Ovary (tissue), 3 donors: Measurements from ENCODE around the gene DAB1.

ENCODE experiments used
- POLR2A ChIP-seq: fragments of 450-650 bp; IDR thresholded peaks from one replicate; pipeline ENCODE4 v1.6.1; 2017; ENCODE audit warnings: antibody characterized with exemption, mild to moderate bottlenecking, moderate library complexity
- TF ChIP-seq, protein P1 (sequence below), 3 donors: fragments of 450-650 bp in 2 of 3; fragments of 200-600 bp in 1 of 3; IDR thresholded peaks; one replicate each; pipeline versions ENCODE4 v1.5.1 to v1.8.0; 2016 to 2022; ENCODE audit warnings: antibody characterized with exemption in 3 of 3, mild to moderate bottlenecking in 1 of 3
- donor health status: DM: no; HTN: no; CAD: no.

DNA sequence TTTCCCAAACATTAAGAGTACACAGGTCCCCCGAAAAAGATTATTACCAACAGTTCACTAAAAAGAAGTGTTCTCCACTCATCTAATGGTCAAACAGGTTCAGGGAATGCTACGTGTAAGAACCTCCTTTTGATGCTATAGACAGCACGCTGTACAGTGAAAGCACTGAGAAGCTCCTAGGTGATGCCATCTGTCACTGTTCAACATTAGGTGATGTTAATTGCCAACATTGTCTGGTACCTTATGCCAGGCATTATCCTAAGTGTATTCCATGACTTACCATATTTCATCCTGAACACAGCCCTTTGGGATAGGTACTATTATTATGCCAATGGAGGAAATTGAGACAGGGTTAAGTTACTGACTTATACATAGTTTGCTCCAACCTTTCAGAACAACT is 82.1 kb downstream of the DAB1 start:
- TF ChIP-seq POLR2A = no peak
- TF ChIP-seq, protein P1, sequence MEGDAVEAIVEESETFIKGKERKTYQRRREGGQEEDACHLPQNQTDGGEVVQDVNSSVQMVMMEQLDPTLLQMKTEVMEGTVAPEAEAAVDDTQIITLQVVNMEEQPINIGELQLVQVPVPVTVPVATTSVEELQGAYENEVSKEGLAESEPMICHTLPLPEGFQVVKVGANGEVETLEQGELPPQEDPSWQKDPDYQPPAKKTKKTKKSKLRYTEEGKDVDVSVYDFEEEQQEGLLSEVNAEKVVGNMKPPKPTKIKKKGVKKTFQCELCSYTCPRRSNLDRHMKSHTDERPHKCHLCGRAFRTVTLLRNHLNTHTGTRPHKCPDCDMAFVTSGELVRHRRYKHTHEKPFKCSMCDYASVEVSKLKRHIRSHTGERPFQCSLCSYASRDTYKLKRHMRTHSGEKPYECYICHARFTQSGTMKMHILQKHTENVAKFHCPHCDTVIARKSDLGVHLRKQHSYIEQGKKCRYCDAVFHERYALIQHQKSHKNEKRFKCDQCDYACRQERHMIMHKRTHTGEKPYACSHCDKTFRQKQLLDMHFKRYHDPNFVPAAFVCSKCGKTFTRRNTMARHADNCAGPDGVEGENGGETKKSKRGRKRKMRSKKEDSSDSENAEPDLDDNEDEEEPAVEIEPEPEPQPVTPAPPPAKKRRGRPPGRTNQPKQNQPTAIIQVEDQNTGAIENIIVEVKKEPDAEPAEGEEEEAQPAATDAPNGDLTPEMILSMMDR (IDR thresholded peaks at IDR 0.05) = no peak
